ENCODE measurements around the gene KIF4A. TPM values are rescaled to one million over a fixed set of nuclear protein-coding genes. Genes with fewer than 3 reads are reported as not detected.

The KIF4A gene
- total RNA-seq, 1 experiment from 2014 or later: 40.3 TPM

DNA sequence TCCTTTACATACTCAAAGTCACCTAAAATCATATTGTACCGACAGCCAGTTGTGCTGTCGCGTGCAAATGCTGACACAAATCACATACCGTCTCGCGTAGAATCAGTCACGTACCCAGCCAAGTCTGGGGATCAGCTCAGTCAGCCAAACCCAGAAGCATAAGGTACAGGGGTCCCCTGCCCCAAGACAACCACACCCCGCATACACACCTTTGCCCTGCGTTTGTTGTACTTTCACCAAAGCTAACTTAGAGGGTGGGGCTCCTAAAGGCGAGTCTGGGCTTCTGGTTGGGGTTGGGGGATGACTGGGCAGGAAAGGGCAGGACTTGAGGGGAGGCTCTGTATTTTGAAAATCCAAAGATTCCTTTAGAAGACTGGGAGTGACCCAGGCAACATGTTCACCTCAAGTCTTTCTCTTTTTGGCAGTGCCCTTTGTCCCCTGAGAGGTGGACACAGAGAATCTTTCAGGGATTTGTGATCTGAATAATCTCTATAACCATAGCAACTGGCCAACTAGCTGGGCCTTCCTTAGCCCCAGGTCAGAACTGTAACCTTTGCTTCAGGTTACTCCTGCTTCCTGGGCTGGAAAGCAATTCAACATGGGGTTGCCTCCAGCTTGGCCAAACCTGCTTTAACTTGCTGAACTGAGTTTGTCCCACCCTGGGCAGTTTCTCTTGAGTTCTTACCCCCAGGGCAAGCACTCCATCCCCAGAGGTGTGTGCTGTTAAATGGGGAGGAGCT is 134.2 kb downstream of the KIF4A start (continued):
- TF ChIP-seq, protein P1, sequence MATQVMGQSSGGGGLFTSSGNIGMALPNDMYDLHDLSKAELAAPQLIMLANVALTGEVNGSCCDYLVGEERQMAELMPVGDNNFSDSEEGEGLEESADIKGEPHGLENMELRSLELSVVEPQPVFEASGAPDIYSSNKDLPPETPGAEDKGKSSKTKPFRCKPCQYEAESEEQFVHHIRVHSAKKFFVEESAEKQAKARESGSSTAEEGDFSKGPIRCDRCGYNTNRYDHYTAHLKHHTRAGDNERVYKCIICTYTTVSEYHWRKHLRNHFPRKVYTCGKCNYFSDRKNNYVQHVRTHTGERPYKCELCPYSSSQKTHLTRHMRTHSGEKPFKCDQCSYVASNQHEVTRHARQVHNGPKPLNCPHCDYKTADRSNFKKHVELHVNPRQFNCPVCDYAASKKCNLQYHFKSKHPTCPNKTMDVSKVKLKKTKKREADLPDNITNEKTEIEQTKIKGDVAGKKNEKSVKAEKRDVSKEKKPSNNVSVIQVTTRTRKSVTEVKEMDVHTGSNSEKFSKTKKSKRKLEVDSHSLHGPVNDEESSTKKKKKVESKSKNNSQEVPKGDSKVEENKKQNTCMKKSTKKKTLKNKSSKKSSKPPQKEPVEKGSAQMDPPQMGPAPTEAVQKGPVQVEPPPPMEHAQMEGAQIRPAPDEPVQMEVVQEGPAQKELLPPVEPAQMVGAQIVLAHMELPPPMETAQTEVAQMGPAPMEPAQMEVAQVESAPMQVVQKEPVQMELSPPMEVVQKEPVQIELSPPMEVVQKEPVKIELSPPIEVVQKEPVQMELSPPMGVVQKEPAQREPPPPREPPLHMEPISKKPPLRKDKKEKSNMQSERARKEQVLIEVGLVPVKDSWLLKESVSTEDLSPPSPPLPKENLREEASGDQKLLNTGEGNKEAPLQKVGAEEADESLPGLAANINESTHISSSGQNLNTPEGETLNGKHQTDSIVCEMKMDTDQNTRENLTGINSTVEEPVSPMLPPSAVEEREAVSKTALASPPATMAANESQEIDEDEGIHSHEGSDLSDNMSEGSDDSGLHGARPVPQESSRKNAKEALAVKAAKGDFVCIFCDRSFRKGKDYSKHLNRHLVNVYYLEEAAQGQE (IDR thresholded peaks at IDR 0.05; ENCODE audit: low read depth): no peak

DNA sequence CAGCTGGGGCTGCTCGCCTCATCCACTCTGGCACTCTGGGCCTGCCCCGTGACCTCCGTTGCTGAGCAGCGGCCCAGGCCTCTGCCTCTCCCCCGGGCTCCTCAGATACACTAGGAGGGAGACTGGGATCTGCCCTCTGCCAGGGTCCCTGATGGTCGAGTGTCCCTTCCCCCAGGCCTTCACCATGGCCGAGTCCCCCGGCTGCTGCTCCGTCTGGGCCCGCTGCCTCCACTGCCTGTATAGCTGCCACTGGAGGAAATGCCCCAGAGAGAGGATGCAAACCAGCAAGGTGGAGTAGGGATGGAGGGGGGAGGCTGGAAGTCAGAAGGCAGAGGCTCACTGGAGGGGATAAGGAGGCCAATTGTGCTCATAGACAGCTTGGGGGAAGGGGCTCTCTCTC is 134.9 kb downstream of the KIF4A start:
- ChIA-PET CTCF (interaction anchor here (2.3 kb wide), 1 partner anchor 9 kb away, joined by 8 read pairs; no protein-coding TSS in a partner anchor), POLR2A (no interaction called here), RAD21 (ENCODE audit: low non-redundant PET in 1 of 2, low total read pairs in 2 of 2, uncharacterized antibody in 2 of 2, unreplicated experiment in 2 of 2) (interaction anchor here in 1 of 2 experiments (0.7 kb wide), 1 partner anchor 525 kb away, joined by 3 read pairs; no protein-coding TSS in a partner anchor)
- Histone ChIP-seq H3K4me1 (ENCODE audit: control insufficient read depth in 1 of 2, insufficient read depth in 2 of 2, low read length in 2 of 2) (no peaks in the 10 kb centered on the region), H3K9me3 (ENCODE audit: control insufficient read depth in 1 of 2, insufficient read depth in 1 of 2, low read depth in 1 of 2, low read length in 2 of 2) (no peaks in the 10 kb centered on the region), H3K36me3 (ENCODE audit: control insufficient read depth in 1 of 2, insufficient read depth in 2 of 2, low read length in 2 of 2) (no peaks in the 10 kb centered on the region; a peak in 1 of 4 replicates), H3K27ac (ENCODE audit: low read depth, low read length) (no peak overlapping the region), H3K4me3 (replicated peaks in 1 of 2; ENCODE audit: low read depth in 1 of 2, low read length in 2 of 2) (no peak overlapping the region), H4K20me1 (ENCODE audit: insufficient read depth) (no peaks in the 10 kb centered on the region), H3K9ac (ENCODE audit: low read length) (no peak overlapping the region), H3K79me2 (ENCODE audit: insufficient read depth, low read length) (no peaks in the 10 kb centered on the region), H3K27me3 (ENCODE audit: insufficient read depth, low read length) (no peaks in the 10 kb centered on the region), H2AFZ (ENCODE audit: low read depth, low read length, poor library complexity, severe bottlenecking) (no peak overlapping the region), H3K4me2 (ENCODE audit: low read length) (no peak overlapping the region), H3K9me2 (ENCODE audit: insufficient read depth) (no peaks in the 10 kb centered on the region)
- TF ChIP-seq ZNF274 (IDR thresholded peaks at IDR 0.05; ENCODE audit: low read depth, low read length) (no peak), FOSL1 (IDR thresholded peaks at IDR 0.05; ENCODE audit: low read depth) (no peak)
- BruUV-seq (replicated peaks): no TSS peak
- ATAC-seq (no peak), DNase-seq (ENCODE audit: low read depth, low spot score) (no peak)
- intact Hi-C loops (cut with micrococcal nuclease): loop anchor here (10.0 kb wide), 1 partner anchor 240 kb away; no protein-coding TSS in a partner anchor

Data from HCT116 (cell line).